Astrocyte (in vitro differentiated cells and primary cell): ENCODE results near the gene ZBED1. TPM values are rescaled to one million over a fixed set of nuclear protein-coding genes. Genes with fewer than 3 reads are reported as not detected.
"Not testable (repeated sequence)": the region's sequence is repeated elsewhere in the genome, so short reads cannot be mapped to it uniquely, and the experiment has no call there.

Source experiments
- DNase-seq: peaks from one replicate; pipeline ENCODE4 v3.0.0-alpha.2; 2010; ENCODE audit warnings: low read depth
- FAIRE-seq: peaks from 2 replicates; lab custom pipeline; 2011; peaks lifted over from hg19 to GRCh38; lab: Jason Lieb, UNC
- H2AFZ ChIP-seq: 2 replicates; pipeline ENCODE4 v1.6.0; 2012; ENCODE audit warnings: low read depth, low read length, inconsistent platforms
- H3K27ac ChIP-seq: 2 replicates; pipeline ENCODE4 v1.5.1; 2011; ENCODE audit warnings: low read depth, low read length, inconsistent platforms
- H3K27me3 ChIP-seq: 2 replicates; pipeline ENCODE4 v1.6.0; 2011; ENCODE audit warnings: low read length, inconsistent platforms; ENCODE audit not compliant: insufficient read depth
- H3K36me3 ChIP-seq: 2 replicates; pipeline ENCODE4 v1.5.1; 2011; ENCODE audit warnings: low read length, inconsistent platforms; ENCODE audit not compliant: insufficient read depth
- H3K4me1 ChIP-seq: 2 replicates; pipeline ENCODE4 v1.5.1; 2011; ENCODE audit warnings: low read length, inconsistent platforms; ENCODE audit not compliant: insufficient read depth
- H3K4me2 ChIP-seq: 2 replicates; pipeline ENCODE4 v1.6.0; 2012; ENCODE audit warnings: low read length, inconsistent platforms
- H3K4me3 ChIP-seq: 2 replicates; pipeline ENCODE4 v1.5.1; 2011; ENCODE audit warnings: low read depth, mild to moderate bottlenecking, low read length, inconsistent platforms; ENCODE audit not compliant: insufficient read depth
- H3K79me2 ChIP-seq: 2 replicates; pipeline ENCODE4 v1.6.0; 2012; ENCODE audit warnings: mild to moderate bottlenecking, low read length, inconsistent platforms; ENCODE audit not compliant: insufficient read depth
- H3K9ac ChIP-seq: 2 replicates; pipeline ENCODE4 v1.6.0; 2012; ENCODE audit warnings: mild to moderate bottlenecking, low read length, inconsistent platforms
- H3K9me3 ChIP-seq: 2 replicates; pipeline ENCODE4 v1.5.1; 2012; ENCODE audit warnings: low read depth, mild to moderate bottlenecking, low read length, inconsistent platforms; ENCODE audit not compliant: insufficient read depth
- H4K20me1 ChIP-seq: 2 replicates; pipeline ENCODE4 v1.6.0; 2012; ENCODE audit warnings: low read length, inconsistent platforms; ENCODE audit not compliant: insufficient read depth
- H3K27ac Mint-ChIP-seq: one replicate; pipeline ENCODE4 v1.8.0; 2021; ENCODE audit warnings: mild to moderate bottlenecking, mixed read lengths; ENCODE audit not compliant: unreplicated experiment
- H3K27me3 Mint-ChIP-seq: one replicate; pipeline ENCODE4 v1.8.0; 2021; ENCODE audit warnings: low read depth, mixed read lengths; ENCODE audit not compliant: unreplicated experiment
- H3K36me3 Mint-ChIP-seq: one replicate; pipeline ENCODE4 v1.8.0; 2021; ENCODE audit warnings: low read depth, mixed read lengths; ENCODE audit not compliant: unreplicated experiment
- H3K4me1 Mint-ChIP-seq: one replicate; pipeline ENCODE4 v1.8.0; 2021; ENCODE audit warnings: low read depth, mixed read lengths; ENCODE audit not compliant: unreplicated experiment
- H3K4me3 Mint-ChIP-seq: one replicate; pipeline ENCODE4 v1.8.0; 2021; ENCODE audit warnings: mild to moderate bottlenecking, moderate library complexity, mixed read lengths; ENCODE audit not compliant: unreplicated experiment
- H3K9me3 Mint-ChIP-seq: one replicate; pipeline ENCODE4 v1.8.0; 2021; ENCODE audit warnings: mild to moderate bottlenecking, mixed read lengths; ENCODE audit not compliant: unreplicated experiment
- EZH2 ChIP-seq: IDR thresholded peaks from 2 replicates; pipeline ENCODE4 v1.6.1; 2012; ENCODE audit warnings: mild to moderate bottlenecking, low read length, inconsistent platforms; ENCODE audit not compliant: insufficient read depth
- total RNA-seq: library from RNA; stranded (reverse); gene quantifications from 2 replicates; pipeline ENCODE4 v1.2.1, GENCODE V29; 2021
- TF ChIP-seq, protein P1 (sequence below): IDR thresholded peaks from 2 replicates; pipeline ENCODE4 v1.5.1; 2011; ENCODE audit warnings: low read depth, mild to moderate bottlenecking, inconsistent platforms, low read length, moderate library complexity; ENCODE audit not compliant: insufficient read depth

The ZBED1 gene
- total RNA-seq, 1 donor from 2014 or later = 19.9 TPM

DNA sequence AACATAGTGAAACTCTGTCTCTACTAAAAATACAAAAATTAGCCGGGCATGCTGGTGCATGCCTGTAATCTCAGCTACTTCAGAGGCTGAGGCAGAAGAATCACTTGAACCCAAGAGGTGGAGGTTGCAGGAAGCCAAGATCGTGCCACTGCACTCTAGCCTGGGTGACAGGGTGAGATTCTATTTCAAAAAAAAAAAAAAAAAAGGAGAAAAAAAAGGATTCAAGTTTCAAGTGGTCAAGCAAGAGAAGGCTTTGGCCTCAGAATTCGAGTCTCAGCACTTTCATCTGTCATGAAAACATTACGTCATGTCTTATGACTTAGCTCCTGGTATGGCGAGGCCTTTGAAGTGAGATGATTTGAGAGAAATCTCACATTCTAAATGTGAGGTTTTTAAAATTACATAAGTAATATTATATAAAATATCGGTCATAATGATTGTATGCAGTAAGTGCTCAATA is 21.2 kb upstream of the ZBED1 start:
- H2AFZ ChIP-seq = no peak overlapping the region
- no peak for FAIRE-seq

DNA sequence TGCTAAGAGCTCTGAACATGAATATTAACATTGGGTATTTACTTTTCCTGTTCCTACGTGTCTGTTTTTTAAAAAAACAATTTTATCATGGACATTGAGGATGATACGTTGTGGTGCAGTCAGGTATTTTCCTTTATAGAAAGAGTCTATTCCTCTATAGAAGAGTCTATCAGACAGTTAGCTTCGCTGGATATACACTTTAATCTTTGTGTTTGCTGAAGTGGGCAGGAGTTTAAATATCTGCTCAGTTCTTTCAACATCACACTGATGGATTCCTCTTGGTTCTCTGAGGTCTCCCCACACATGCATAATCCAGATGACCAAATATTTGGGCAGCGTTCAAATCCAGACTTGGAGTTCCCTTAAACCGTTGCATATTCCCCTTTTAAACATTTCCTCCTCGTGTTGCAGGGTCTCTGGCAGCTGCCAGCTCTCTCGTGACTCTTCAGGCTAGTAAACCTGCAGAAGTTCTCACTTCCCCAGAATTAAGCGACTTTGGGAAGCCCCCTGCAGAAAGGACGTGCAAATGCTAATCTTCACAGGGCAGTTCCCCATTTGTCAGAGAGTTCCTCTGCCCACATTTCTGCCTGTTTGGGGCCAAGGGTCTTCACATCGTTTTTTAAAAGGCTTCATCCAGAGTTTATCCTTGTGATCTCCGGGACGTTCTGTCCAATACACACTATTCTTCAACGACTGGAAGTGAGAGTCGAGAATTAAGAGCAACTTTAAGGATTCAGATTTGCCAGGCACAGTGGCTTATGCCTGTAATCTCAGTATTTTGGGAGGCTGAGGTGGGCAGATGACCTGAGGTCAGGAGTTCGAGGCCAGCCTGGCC is 20.5 kb upstream of the ZBED1 start:
- no peak overlapping the region for H3K27ac Mint-ChIP-seq
- Histone ChIP-seq H3K9me3 (no peaks in the 10 kb centered on the region), H3K4me3 (no peak overlapping the region), H3K36me3 (no peaks in the 10 kb centered on the region), H3K4me1 (no peaks in the 10 kb centered on the region), H2AFZ (no peak overlapping the region), H3K79me2 (no peaks in the 10 kb centered on the region), H4K20me1 (no peaks in the 10 kb centered on the region), H3K9ac (no peak overlapping the region), H3K27ac (no peak overlapping the region), H3K4me2 (no peak overlapping the region), H3K27me3 (peaks cover 5% of the 10 kb centered on the region)
- H3K27me3 Mint-ChIP-seq = no peaks in the 10 kb centered on the region
- FAIRE-seq (no peak), DNase-seq (no peak)
- no peaks in the 10 kb centered on the region for H3K4me1 Mint-ChIP-seq
- H3K9me3 Mint-ChIP-seq = no peaks in the 10 kb centered on the region
- no peak overlapping the region for H3K4me3 Mint-ChIP-seq
- no peaks in the 10 kb centered on the region for H3K36me3 Mint-ChIP-seq
- TF ChIP-seq, protein P1, sequence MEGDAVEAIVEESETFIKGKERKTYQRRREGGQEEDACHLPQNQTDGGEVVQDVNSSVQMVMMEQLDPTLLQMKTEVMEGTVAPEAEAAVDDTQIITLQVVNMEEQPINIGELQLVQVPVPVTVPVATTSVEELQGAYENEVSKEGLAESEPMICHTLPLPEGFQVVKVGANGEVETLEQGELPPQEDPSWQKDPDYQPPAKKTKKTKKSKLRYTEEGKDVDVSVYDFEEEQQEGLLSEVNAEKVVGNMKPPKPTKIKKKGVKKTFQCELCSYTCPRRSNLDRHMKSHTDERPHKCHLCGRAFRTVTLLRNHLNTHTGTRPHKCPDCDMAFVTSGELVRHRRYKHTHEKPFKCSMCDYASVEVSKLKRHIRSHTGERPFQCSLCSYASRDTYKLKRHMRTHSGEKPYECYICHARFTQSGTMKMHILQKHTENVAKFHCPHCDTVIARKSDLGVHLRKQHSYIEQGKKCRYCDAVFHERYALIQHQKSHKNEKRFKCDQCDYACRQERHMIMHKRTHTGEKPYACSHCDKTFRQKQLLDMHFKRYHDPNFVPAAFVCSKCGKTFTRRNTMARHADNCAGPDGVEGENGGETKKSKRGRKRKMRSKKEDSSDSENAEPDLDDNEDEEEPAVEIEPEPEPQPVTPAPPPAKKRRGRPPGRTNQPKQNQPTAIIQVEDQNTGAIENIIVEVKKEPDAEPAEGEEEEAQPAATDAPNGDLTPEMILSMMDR = no peak
- no peak for TF ChIP-seq EZH2

More for the DNA sequence above, 21.2 kb upstream of the ZBED1 start:
- Histone ChIP-seq H3K27me3 (peaks cover 6% of the 10 kb centered on the region), H3K9me3 (no peaks in the 10 kb centered on the region), H3K4me1 (no peaks in the 10 kb centered on the region), H3K36me3 (no peaks in the 10 kb centered on the region), H3K27ac (no peak overlapping the region), H3K79me2 (no peaks in the 10 kb centered on the region), H3K4me3 (no peak overlapping the region), H3K9ac (no peak overlapping the region), H4K20me1 (no peaks in the 10 kb centered on the region), H3K4me2 (no peak overlapping the region)
- Mint-ChIP-seq H3K4me1 (no peaks in the 10 kb centered on the region), H3K36me3 (no peaks in the 10 kb centered on the region), H3K9me3 (no peaks in the 10 kb centered on the region), H3K27ac (no peak overlapping the region), H3K4me3 (no peak overlapping the region), H3K27me3 (peaks cover under 1% of the 10 kb centered on the region)
- TF ChIP-seq, protein P1 = no peak
- no peak for TF ChIP-seq EZH2
- no peak for DNase-seq

DNA sequence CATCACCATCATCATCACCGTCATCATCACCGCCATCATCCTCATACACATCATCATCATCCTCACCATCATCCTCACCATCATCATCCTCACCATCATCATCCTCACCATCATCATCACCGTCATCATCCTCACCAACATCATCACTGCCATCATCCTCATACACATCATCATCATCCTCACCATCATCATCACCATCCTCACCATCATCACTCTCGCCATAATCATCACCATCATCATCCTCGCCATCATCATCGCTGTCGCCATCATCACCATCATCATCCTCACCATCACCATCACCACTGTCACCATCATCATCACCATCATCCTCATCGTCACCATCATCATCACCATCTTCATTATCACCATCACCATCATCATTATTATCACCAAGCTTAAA is 19.8 kb upstream of the ZBED1 start:
- Histone ChIP-seq H3K4me2 (no peak overlapping the region), H3K4me3 (no peak overlapping the region), H3K79me2 (no peaks in the 10 kb centered on the region), H3K36me3 (no peaks in the 10 kb centered on the region), H3K27ac (no peak overlapping the region), H4K20me1 (no peaks in the 10 kb centered on the region), H3K27me3 (peaks cover 5% of the 10 kb centered on the region), H2AFZ (no peak overlapping the region), H3K4me1 (no peaks in the 10 kb centered on the region), H3K9ac (no peak overlapping the region), H3K9me3 (no peaks in the 10 kb centered on the region)
- H3K4me3 Mint-ChIP-seq = no peak overlapping the region
- no peak for FAIRE-seq
- TF ChIP-seq EZH2 = no peak
- TF ChIP-seq, protein P1 = no peak
- H3K27ac Mint-ChIP-seq = no peak overlapping the region
- no peak for DNase-seq
- no peaks in the 10 kb centered on the region for H3K36me3 Mint-ChIP-seq
- H3K4me1 Mint-ChIP-seq = no peaks in the 10 kb centered on the region
- H3K27me3 Mint-ChIP-seq = no peaks in the 10 kb centered on the region
- no peaks in the 10 kb centered on the region for H3K9me3 Mint-ChIP-seq

DNA sequence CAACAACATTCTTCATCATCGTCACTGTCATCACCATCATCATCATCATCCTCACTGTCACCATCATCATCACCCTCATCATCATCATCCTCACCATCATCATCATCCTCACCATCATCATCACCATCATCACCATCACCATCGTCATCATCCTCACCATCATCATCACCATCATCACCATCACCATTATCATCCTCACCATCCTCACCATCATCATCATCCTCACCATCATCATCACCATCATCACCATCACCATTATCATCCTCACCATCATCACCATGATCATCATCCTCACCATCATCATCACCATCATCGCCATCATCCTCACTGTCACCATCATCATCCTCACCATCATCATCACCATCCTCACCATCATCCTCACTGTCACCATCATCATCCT is 18.9 kb upstream of the ZBED1 start:
- H3K36me3 Mint-ChIP-seq, H3K4me3 ChIP-seq, H3K9me3 Mint-ChIP-seq, H3K4me1 Mint-ChIP-seq, H3K27me3 ChIP-seq, H3K9ac ChIP-seq, H3K4me3 Mint-ChIP-seq, H3K27me3 Mint-ChIP-seq, H3K27ac ChIP-seq, H3K4me2 ChIP-seq, H4K20me1 ChIP-seq, H3K4me1 ChIP-seq, H3K27ac Mint-ChIP-seq, H2AFZ ChIP-seq, FAIRE-seq, DNase-seq, H3K79me2 ChIP-seq, H3K36me3 ChIP-seq, H3K9me3 ChIP-seq: not testable (repeated sequence)
